ENCODE data around the gene PAPPA2. TPM values are rescaled to one million over a fixed set of nuclear protein-coding genes. Genes with fewer than 3 reads are reported as not detected.

Gene PAPPA2
- total RNA-seq, 1 experiment from 2014 or later, result 0.81 TPM

DNA sequence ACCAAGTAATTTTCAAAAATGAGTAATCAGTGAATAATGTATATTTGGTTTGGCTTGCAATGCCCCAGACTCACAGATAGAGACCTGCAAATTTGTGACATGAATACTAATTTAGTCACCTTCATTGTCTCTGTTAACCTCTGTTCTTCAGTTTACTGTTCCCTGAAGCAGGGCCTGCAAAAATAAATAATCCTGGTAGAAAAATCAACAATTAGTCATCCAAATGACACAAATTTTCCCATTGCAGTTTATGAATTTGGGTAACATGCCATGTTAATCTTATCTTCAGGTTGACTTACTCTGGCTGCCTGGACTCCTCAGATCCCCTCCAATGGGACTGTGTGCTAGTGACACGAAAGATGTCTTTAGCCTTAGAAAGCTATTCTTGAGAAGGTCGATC is 289.5 kb downstream of the PAPPA2 start:
- no peaks in the 10 kb centered on the region for H3K36me3 Mint-ChIP-seq (ENCODE audit: insufficient read depth in 1 of 3, low read depth in 3 of 3)
- H3K27ac ChIP-seq (ENCODE audit: insufficient read length, low read depth, low read length), result no peak overlapping the region
- no peaks in the 10 kb centered on the region for H3K9me3 ChIP-seq (ENCODE audit: control insufficient read depth, low read depth, low read length)
- no peak overlapping the region for H3K4me2 ChIP-seq (ENCODE audit: insufficient read depth, insufficient read length, low read length)
- H3K4me3 Mint-ChIP-seq, result no peak overlapping the region
- no peak overlapping the region for H3K18ac ChIP-seq (ENCODE audit: insufficient read length, low read depth, low read length)
- H3K4me1 Mint-ChIP-seq, result peaks cover 4% of the 10 kb centered on the region in 2 experiments; a peak in 2 of 4 replicates
- no peak for TF ChIP-seq CTCF (conservative IDR thresholded peaks at IDR 0.05)
- no peak overlapping the region for H2BK20ac ChIP-seq (ENCODE audit: low read depth, low read length, poor library complexity, severe bottlenecking)
- H4K5ac ChIP-seq (ENCODE audit: insufficient read length, low read depth, low read length), result no peak overlapping the region
- H2BK12ac ChIP-seq (ENCODE audit: insufficient read length, low read depth, low read length), result no peak overlapping the region
- no peak for DNase-seq
- no peak overlapping the region for H2BK5ac ChIP-seq (ENCODE audit: insufficient read length, low read length)
- H3K79me1 ChIP-seq (ENCODE audit: insufficient read depth, low read depth, low read length, poor library complexity, severe bottlenecking), result no peaks in the 10 kb centered on the region
- no peak overlapping the region for H3K23ac ChIP-seq (ENCODE audit: insufficient read length, low read depth, low read length)
- no peak overlapping the region for H4K91ac ChIP-seq (ENCODE audit: insufficient read length, low read depth, low read length)
- H3K27ac Mint-ChIP-seq, result no peak overlapping the region
- H3K9me3 Mint-ChIP-seq, result no peaks in the 10 kb centered on the region
- H3K14ac ChIP-seq (ENCODE audit: insufficient read depth, low read length), result no peak overlapping the region
- H3K27me3 Mint-ChIP-seq (ENCODE audit: low read depth), result no peaks in the 10 kb centered on the region
- H3K23me2 ChIP-seq (ENCODE audit: insufficient read length, low read depth, low read length, poor library complexity, severe bottlenecking), result no peaks in the 10 kb centered on the region
- no CpG with 5 or more reads among the region's 2 CpGs for WGBS (ENCODE audit: extremely low coverage, insufficient read length, low lambda C conversion rate)
- H2AK5ac ChIP-seq (ENCODE audit: insufficient read length, low read length), result no peak overlapping the region
- no peak overlapping the region for H2BK120ac ChIP-seq (ENCODE audit: low read depth, low read length, poor library complexity, severe bottlenecking)
- no peak overlapping the region for H2AFZ ChIP-seq (ENCODE audit: low read length)
- no peaks in the 10 kb centered on the region for H3K4me1 ChIP-seq (ENCODE audit: insufficient read depth, low read length)
- H3T11ph ChIP-seq (ENCODE audit: low read length), result no peak overlapping the region
- no peaks in the 10 kb centered on the region for H3K27me3 ChIP-seq (ENCODE audit: insufficient read depth, low read length)
- H4K8ac ChIP-seq (replicated peaks; ENCODE audit: insufficient read length, low read depth, low read length), result no peak overlapping the region
- no peak overlapping the region for H3K4ac ChIP-seq (ENCODE audit: low read depth, low read length)
- no peaks in the 10 kb centered on the region for H3K79me2 ChIP-seq (ENCODE audit: insufficient read depth, low read length)
- H3K56ac ChIP-seq (ENCODE audit: insufficient read length, low read depth, low read length), result no peak overlapping the region
- H2BK15ac ChIP-seq (ENCODE audit: low read depth, low read length), result no peak overlapping the region
- H4K20me1 ChIP-seq (ENCODE audit: control insufficient read depth, insufficient read depth, insufficient read length), result no peaks in the 10 kb centered on the region
- no peak overlapping the region for H3K9ac ChIP-seq (ENCODE audit: extremely low read depth, insufficient read length, low read length)
